K562 treated with DMSO at 1 percent for 4 hours (cell line): Measurements from ENCODE around the gene EID1. TPM values are rescaled to one million over a fixed set of nuclear protein-coding genes. Genes with fewer than 3 reads are reported as not detected.

Experiments used
- total RNA-seq: library from RNA; unstranded; fragments of 300-600 nt; gene quantifications from 2 replicates; pipeline ENCODE4 v1.2.3, GENCODE V29; 2022; ENCODE audit not compliant: insufficient read depth

The EID1 gene, protein sequence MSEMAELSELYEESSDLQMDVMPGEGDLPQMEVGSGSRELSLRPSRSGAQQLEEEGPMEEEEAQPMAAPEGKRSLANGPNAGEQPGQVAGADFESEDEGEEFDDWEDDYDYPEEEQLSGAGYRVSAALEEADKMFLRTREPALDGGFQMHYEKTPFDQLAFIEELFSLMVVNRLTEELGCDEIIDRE
- 66.5 and 68.8 TPM in 2 replicates for total RNA-seq

DNA sequence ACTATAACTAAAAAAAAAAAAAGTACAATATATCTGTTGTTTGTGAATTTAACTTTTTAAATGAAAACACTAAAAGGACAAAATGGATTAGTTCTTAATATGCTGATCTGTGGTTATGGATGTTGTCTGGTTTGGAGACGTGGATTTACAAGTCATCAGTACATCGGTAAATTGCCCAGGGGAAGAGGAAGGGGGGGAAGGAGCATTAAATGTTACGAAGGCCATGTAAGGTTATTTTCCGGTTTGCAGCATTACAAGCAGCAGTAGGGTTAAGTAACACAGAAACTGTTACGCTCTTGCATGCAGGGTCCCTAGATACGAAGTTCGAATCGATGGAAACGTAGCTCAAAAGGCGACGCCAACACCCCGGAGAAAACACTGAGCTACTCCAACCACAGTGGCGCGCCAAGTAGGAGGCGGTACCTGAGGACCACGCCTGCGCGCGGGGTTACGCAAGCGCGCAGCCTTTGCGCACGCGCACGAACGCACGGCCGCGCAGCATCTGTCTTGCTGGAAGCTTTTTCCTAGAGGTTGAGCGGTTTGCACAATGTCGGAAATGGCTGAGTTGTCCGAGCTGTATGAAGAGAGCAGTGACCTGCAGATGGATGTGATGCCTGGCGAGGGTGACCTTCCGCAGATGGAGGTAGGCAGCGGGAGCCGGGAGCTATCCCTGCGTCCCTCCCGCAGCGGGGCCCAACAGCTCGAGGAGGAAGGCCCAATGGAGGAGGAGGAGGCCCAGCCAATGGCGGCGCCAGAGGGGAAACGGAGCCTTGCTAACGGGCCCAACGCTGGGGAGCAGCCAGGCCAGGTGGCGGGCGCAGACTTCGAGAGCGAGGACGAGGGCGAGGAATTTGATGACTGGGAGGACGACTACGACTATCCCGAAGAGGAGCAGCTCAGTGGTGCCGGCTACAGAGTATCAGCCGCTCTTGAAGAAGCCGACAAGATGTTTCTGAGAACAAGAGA, at the start of gene EID1:
Gene EID1 (plus strand): TSS at position 505 of the 966 bp plus-strand sequence. CDS start 43 bp downstream, at position 548.

Other genes starting within 250 kb of the EID1 start
- gene FBN1, start 232.4 kb upstream of the EID1 start, total RNA-seq: 0.61 and 0.63 TPM in 2 replicates
- gene CEP152, start 67.1 kb upstream of the EID1 start, total RNA-seq: 10.1 and 25.1 TPM in 2 replicates
- gene SHC4, start 85.8 kb downstream of the EID1 start, total RNA-seq: 1.3 TPM in 1 of 2 replicates, not detected in the other
- gene SECISBP2L, start 168.3 kb downstream of the EID1 start, total RNA-seq: 6.3 and 6.6 TPM in 2 replicates